Osteoblast (primary cell): Measurements from ENCODE around the gene ZNF8. TPM values are rescaled to one million over a fixed set of nuclear protein-coding genes. Genes with fewer than 3 reads are reported as not detected.
A peak's percentile ranks its signal among the peaks of the same experiment; 100 is the strongest.

Experiments used
- DNase-seq: peaks from one replicate; pipeline ENCODE4 v3.0.0; 2011; ENCODE audit warnings: low spot score, mixed read lengths; ENCODE audit not compliant: insufficient read length; ENCODE audit errors: missing footprints
- H2AFZ ChIP-seq: 2 replicates; pipeline ENCODE4 v1.6.0; 2011; ENCODE audit warnings: mild to moderate bottlenecking, low read length
- H3K27ac ChIP-seq: 2 replicates; pipeline ENCODE4 v1.5.1; 2011; ENCODE audit warnings: mild to moderate bottlenecking, low read depth, low read length, moderate library complexity
- H3K27me3 ChIP-seq: 2 replicates; pipeline ENCODE4 v1.6.0; 2012; ENCODE audit warnings: mild to moderate bottlenecking, control low read depth, inconsistent platforms, low read length, moderate library complexity; ENCODE audit not compliant: insufficient read depth
- H3K36me3 ChIP-seq: 2 replicates; pipeline ENCODE4 v1.5.1; 2011; ENCODE audit warnings: mild to moderate bottlenecking, low read length, control low read depth, moderate library complexity; ENCODE audit not compliant: insufficient read depth
- H3K4me1 ChIP-seq: 2 replicates; pipeline ENCODE4 v1.5.1; 2011; ENCODE audit warnings: mild to moderate bottlenecking, low read length, control low read depth, moderate library complexity; ENCODE audit not compliant: insufficient read depth
- H3K4me2 ChIP-seq: 2 replicates; pipeline ENCODE4 v1.6.0; 2011; ENCODE audit warnings: mild to moderate bottlenecking, low read length; ENCODE audit not compliant: insufficient read depth
- H3K4me3 ChIP-seq: fragments of 200-600 bp; sonication (generic); 3 replicates; pipeline ENCODE4 v1.5.1; 2012; ENCODE audit warnings: mild to moderate bottlenecking, low read length, inconsistent platforms; ENCODE audit not compliant: insufficient read depth
- H3K79me2 ChIP-seq: 2 replicates; pipeline ENCODE4 v1.6.0; 2012; ENCODE audit warnings: mild to moderate bottlenecking, low read length, control low read depth, inconsistent platforms; ENCODE audit not compliant: insufficient read depth
- H3K9me3 ChIP-seq: 2 replicates; pipeline ENCODE4 v1.5.1; 2011; ENCODE audit warnings: low read depth, low read length, control low read depth
- H4K20me1 ChIP-seq: 2 replicates; pipeline ENCODE4 v1.6.0; 2012; ENCODE audit warnings: mild to moderate bottlenecking, low read length, control low read depth; ENCODE audit not compliant: insufficient read depth
- CTCF ChIP-seq: IDR thresholded peaks from 2 replicates; pipeline ENCODE4 v1.5.1; 2011; ENCODE audit warnings: mild to moderate bottlenecking, low read depth, low read length, moderate library complexity; ENCODE audit errors: extremely low read depth
- total RNA-seq: library from RNA; depleted of rRNA; stranded (reverse); fragments of >200 nt; gene quantifications from 2 replicates; pipeline ENCODE4 v1.2.3, GENCODE V29; 2012

Gene ZNF8
- total RNA-seq, 1 donor, result 8.7 TPM

GRCh38 chr19:58349590-58349989 is 70.8 kb downstream of the ZNF8 start:
- H3K27ac ChIP-seq, result no peak overlapping the region
- no peak overlapping the region for H3K4me3 ChIP-seq
- peak overlapping the region; percentile 45 for H3K4me2 ChIP-seq
- no peak overlapping the region for H2AFZ ChIP-seq
- H3K27me3 ChIP-seq, result peaks cover 27% of the 10 kb centered on the region
- H3K79me2 ChIP-seq, result no peaks in the 10 kb centered on the region
- H3K36me3 ChIP-seq, result no peaks in the 10 kb centered on the region
- DNase-seq, result no peak
- no peaks in the 10 kb centered on the region for H3K9me3 ChIP-seq
- H3K4me1 ChIP-seq, result no peaks in the 10 kb centered on the region
- no peak for TF ChIP-seq CTCF
- no peaks in the 10 kb centered on the region for H4K20me1 ChIP-seq

- Histone ChIP-seq H3K27me3 (peaks cover 27% of the 10 kb centered on the region), H3K4me3 (peak overlapping the region; percentile 35), H2AFZ (peak overlapping the region; percentile 22), H3K79me2 (no peaks in the 10 kb centered on the region), H3K4me1 (no peaks in the 10 kb centered on the region), H3K27ac (no peak overlapping the region), H4K20me1 (no peaks in the 10 kb centered on the region), H3K9me3 (no peaks in the 10 kb centered on the region), H3K4me2 (peak overlapping the region; percentile 45), H3K36me3 (no peaks in the 10 kb centered on the region)
- peak; percentile 80 for DNase-seq
- TF ChIP-seq CTCF, result no peak
These were observed 71.5 kb downstream of the ZNF8 start for GRCh38 chr19:58350001-58350861.

- TF ChIP-seq CTCF, result no peak
These were observed 72.3 kb downstream of the ZNF8 start for GRCh38 chr19:58350871-58351557.

GRCh38 chr19:58351558-58351878 is 72.8 kb downstream of the ZNF8 start:
- H3K79me2 ChIP-seq, result no peaks in the 10 kb centered on the region
- no peak overlapping the region for H3K27ac ChIP-seq
- no peaks in the 10 kb centered on the region for H3K9me3 ChIP-seq
- no peaks in the 10 kb centered on the region for H4K20me1 ChIP-seq
- H3K4me1 ChIP-seq, result no peaks in the 10 kb centered on the region
- H3K27me3 ChIP-seq, result peaks cover 31% of the 10 kb centered on the region
- no peak overlapping the region for H3K4me2 ChIP-seq
- no peak overlapping the region for H2AFZ ChIP-seq
- no peaks in the 10 kb centered on the region for H3K36me3 ChIP-seq
- no peak for TF ChIP-seq CTCF
- no peak overlapping the region for H3K4me3 ChIP-seq
- peak; percentile 57 for DNase-seq

More at GRCh38 chr19:58350871-58351557, 72.3 kb downstream of the ZNF8 start:
- DNase-seq, result peak; percentile 77
- H4K20me1 ChIP-seq, result no peaks in the 10 kb centered on the region
- peak overlapping the region; percentile 45 for H3K4me2 ChIP-seq
- H3K79me2 ChIP-seq, result no peaks in the 10 kb centered on the region
- H3K4me3 ChIP-seq, result no peak overlapping the region
- no peak overlapping the region for H3K27ac ChIP-seq
- peaks cover 33% of the 10 kb centered on the region for H3K27me3 ChIP-seq
- H3K36me3 ChIP-seq, result no peaks in the 10 kb centered on the region
- H3K4me1 ChIP-seq, result no peaks in the 10 kb centered on the region
- no peak overlapping the region for H2AFZ ChIP-seq
- no peaks in the 10 kb centered on the region for H3K9me3 ChIP-seq
